HG02943 (cell line): ENCODE measurements around the gene REG4.
"Not testable (repeated sequence)": the region's sequence is repeated elsewhere in the genome, so short reads cannot be mapped to it uniquely, and the experiment has no call there.

Experiments used
- ATAC-seq: cut with Tn5 transposase; IDR thresholded peaks from one replicate; pipeline ENCODE4 v1.9.1; 2021; ENCODE audit warnings: mild to moderate bottlenecking, low read depth, moderate library complexity; ENCODE audit not compliant: unreplicated experiment

Gene REG4

DNA sequence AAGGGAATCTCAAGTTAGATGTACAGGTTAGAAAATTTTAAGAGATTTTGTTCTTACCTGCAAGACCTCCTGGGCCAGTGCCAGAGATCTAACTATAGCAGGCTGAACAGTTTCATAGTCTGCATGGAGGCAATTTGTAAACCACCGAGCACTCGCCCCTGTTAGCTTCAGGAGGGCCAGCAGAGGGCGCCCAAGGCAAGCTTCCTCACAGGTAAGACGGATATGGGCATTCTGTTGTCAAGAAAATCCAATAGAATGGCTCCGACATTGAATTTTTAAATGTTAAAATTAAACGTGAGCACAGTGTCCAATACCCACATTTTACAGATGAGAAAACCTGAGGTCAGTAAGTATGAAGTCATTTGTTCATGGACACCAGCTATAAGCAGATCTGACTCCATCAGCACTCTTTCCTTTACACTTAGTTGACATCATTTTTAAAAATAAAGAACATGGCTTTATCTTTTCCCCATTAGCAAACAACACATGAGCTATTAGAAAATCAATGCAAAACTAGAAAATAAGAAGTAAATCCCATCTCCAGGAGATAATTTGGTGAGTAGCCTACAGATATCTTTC, 2.2 kb downstream of the REG4 start:
- ATAC-seq: no peak

DNA sequence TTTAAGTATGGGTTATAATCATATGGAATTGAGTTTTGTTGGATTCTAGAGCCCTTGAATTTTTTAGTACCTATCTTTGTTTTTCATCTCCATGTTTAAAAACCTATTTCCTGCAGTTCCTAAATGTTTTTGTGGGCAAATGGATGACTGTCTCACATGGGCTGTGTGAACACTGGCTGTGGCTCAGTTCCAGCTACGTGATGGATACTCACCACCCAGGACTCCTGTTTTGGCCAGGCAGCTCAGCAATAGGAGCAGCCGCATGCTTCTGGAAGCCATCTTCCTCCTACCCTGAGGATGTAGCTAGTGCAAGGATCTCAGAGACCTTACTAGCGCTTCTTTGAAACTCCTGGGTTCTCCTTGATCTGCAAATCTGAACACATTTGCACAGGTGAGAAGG, 2.8 kb downstream of the REG4 start:
- ATAC-seq: no peak

- no peak for ATAC-seq
Measured at GRCh38 chr1:119806489-119806888, 4.8 kb downstream of the REG4 start.

GRCh38 chr1:119805746-119806145, 5.5 kb downstream of the REG4 start:
- no peak for ATAC-seq

DNA sequence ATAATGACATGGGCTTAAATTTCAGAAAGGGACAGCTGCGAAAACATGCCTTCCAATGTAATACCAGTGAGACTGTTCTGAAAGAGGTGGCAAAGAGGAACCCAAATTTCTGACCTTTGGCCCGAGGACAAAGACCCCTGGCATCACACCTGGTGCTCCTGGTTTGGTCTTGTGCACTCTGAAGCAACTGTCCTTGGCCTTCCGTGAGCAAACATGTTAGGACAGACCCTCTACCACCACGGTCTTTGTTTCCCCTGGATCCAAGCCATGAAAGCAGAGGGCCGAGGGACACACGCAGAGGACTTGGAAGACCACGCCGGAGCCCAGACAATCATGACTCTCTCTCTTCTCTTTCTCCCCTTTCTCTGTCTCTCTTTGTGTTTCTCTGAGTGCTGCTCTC, 6.0 kb downstream of the REG4 start:
- ATAC-seq: no peak

DNA sequence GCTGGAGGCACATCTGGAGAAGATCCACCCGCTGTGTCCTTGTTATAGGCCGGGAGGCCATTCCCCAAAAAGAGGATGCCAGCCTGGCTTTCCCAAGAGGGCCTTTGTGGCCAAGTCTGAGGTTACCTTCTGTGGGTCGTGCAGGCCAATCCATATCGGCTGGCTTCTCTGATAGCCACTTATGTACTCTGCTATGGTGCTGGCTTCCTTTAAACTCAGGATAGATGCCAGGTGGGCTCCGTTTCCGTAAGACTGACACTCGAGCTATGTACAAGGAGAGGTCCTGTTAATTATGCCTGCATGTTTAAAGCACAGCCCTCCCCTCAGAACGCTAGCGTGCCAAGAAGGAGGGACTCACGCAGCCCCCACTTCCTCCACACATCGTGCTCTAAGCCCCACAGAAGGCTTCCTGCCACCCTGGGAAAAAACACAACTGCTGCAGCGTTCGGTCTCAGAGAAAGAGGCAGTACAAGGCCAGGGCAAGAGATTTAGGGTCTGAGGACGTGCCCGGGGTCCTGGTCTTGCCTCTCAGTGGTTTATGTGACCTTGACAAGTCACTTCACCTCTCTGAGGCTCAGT, 11.6 kb downstream of the REG4 start:
- ATAC-seq: no peak

DNA sequence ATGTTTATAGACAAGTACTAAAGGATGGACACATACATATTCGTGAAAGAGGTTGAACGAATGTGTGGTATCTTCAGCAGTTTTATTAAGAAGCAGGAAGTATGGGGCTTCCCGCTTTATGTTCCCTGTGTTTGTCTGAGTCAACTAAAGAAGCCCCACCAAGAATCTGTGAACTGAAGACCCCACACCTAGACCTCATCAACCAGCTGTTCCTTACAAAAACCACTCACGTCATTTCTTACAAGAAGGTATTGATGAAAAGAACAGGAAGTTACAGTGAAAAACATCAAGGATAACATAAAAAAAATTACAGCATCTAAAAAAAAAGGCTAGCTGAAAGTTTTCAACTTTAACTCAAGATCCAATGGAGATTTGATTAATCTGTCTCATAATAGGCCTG, 12.3 kb downstream of the REG4 start:
- ATAC-seq: no peak

DNA sequence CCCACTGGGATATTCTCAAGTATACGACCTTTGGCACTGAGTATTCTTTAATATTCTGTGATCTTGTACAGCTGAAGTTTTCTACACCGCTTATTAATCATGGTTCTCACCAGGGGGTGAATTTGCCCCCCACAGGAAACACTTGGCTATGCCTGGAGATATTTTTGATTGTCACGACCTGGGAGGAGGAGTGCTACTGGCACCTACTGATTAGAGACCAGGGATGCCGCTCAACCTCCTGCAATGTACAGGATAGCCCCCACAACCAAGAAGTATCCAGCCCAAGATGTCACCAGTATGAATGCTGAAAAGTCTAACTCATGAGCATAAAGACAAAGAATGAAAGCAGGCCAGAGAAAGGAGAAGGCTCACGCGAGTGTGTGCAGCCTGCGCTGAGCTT, 13.7 kb downstream of the REG4 start:
- no peak for ATAC-seq

DNA sequence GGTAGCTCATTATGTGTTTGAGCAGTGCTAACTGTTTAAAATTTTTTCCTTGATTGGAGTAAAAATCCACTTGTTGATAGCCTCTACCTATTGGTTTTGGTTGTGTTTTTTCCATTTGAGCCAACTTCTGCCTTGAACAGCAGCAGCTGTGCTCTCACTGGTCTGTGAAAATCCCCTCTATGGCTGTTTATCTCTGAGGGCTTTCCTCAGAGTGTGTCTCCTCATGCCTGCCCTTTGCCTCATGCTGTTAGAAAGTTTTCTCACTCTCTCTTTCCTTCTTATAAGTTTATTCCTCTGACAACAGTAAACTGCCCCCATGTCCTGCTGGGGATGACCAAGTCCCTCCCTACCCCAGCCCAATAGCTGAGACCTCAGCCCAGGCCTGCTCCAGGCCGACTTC, 14.1 kb downstream of the REG4 start:
- ATAC-seq: no peak

DNA sequence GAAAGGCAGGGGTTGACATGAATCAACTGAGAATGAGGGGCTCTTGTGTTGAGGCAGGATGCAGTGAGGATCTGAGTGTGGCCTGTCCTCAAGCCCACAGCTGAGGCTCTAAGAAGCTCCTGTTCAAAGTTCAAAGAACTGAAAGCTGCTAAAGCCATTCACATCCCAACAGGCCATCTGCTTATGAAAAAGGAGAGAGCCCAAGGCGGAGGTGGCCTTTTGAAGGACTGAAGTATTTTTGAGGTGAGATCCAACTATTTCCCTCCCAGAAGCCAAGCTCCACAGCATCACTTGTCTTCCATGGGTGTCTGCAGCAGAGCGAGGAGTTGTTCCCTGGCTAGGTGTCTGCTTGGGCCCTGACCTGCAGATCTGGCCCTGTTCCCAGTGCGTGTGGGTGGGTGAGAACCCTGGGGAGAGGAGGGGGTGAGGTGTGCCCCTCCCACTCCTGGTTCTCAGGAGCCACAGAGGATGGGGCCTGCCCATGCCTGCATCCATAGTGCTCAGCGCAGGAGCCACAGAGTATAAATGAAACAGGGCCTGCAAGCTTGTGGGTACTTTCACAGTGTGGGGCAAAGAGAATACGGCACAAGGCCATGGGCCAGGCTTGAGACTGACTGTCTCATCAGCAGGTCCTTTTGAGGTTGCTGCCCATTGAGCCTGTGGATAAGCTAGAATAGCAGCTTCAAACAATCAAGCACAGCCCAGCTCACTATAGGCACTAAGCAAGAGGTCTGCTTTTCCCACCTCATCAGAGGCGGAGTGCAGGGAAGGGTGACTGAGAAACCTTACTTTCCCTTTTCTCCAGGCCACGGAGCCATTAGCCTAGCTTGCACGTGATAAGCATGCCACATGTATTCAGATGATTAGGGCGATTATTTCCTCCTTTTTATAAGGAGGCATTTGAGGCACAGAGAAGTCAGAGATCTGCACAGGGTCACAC, 15.7 kb downstream of the REG4 start:
- no peak for ATAC-seq

DNA sequence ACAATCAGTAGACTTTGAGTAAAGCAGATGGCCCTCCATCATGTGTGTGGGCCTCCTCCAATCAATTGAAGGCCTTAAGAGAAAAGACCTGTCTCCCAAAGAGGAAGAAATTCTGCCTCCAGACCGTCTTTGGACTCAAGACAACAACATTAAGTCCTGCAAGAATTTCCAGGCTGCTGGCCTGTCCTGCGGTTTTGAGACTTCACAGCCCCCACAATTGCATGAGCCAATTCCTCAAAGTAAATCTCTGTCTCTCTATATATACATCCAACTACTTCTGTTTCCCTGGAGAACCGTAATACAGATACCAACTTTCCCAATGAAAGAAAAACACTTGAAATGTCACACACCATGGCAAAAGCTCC, 16.4 kb downstream of the REG4 start:
- no peak for ATAC-seq

DNA sequence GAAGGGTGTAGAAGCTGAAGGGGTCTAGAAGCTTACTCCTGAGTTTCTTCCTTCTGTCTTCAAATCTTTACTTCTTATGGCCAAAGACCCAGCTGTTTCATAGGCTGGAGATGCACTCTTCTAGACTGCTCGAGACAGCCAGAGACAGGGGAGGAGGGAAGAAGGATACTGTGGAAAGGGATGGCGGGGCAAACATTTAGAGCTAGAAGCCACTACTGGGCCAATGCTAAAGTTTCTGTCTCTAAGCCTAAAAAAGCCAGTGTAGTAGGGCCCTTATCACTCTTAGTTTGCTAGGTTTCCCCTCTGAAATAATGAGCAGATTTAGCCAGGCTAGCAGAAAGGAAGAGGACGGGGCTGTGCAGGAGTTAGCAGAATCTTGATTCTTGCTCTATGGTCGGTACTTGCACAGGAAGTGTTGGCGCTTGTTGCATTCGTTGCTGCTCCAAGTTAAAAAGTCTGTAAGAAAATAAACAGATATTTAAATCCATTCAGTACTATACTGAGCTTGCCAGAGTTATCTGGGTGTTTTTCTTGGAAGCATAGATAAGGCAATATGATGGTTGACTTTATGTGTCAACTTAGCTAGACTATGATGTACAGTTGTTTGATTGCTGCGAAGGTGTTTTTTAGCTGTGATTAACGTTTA, 16.9 kb downstream of the REG4 start:
- ATAC-seq: no peak

DNA sequence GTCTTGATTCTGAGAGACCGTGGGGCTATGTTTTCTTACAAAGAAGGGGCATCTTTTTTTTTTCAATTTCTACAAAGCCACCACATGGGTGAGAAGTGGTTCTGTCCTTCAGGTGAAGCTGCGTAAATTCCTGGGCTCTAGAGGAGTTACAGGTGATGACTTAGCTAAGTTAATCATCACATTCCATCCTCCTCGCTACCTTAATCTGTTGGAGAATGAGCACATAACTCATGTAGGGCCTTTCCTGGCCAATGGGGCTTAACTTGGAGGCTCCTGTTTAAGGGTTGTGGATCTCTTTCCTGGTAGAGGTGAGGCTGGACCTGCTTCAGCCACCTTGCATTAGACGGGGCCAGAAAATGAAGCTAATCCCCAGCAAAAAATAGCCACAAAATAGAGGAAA, 19.9 kb downstream of the REG4 start:
- ATAC-seq: no peak

- no peak for ATAC-seq
Measured at GRCh38 chr1:119790451-119791198, 20.6 kb downstream of the REG4 start.

DNA sequence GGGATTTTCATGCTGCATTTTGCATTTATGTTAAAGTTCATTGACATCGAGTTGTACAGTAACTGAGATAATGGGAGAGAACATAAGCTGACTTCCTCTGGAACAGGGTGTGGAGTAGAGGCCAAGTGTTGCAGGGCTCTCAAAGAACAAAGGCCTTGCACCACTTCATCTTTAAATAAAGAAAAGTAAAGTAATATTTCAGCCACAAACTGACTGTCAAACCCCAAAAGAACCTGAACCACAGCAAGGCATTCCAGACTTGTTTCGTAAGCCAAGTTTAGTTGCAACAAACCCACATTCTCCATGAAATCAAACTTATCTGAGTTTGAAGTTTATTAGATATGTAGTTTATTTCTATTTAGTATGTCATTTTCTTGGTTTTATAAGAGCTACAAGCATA, 23.5 kb downstream of the REG4 start:
- no peak for ATAC-seq

- ATAC-seq: not testable (repeated sequence)
Measured at GRCh38 chr1:119786473-119787050, 24.7 kb downstream of the REG4 start.

DNA sequence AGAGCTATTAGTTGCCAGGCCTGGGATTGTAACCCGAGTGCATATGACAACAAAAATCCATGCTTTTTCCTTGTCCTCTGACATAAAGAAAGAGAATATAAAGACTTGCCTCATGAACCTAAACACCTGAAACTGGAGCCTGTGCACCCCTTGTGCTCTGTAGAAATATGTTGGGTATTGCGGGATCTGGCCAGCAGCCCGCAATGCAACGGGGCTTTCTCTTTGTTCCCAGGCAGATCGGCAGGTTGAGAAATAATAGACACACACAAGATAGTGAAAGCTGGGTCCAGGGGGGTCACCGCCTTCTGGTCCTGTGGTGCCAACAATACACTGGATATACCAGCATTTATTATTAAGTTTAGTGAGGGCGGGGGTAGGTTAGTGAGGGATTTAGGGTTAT, 25.2 kb downstream of the REG4 start:
- not testable (repeated sequence) for ATAC-seq

DNA sequence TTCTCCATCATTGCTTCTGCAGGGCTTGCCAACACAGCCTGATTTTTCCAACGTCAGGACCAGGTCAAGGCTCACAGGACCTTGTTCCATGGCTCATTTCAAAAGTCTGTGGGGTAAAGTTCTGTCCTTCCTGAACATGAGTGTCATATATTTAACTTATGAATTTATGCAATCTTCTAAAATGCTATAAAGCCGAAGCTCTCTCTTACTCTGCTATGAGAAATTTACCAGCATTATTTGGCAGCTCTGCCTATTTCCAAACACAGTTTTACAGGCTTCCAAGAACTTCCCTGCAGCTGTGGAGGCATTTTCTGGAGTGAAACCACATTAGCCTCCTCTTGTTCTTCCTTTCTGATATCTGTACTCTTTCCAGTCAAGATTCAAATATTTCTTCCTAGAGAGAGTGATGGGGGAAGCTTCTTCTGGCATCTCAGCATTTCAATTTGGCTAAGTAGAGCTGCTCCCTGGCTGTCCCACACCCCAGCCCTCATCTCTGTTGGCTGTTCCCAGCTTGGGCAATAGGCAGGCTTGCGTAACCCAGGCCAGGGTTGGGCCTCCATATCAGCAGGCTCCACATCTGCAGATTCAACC, 27.0 kb downstream of the REG4 start:
- no peak for ATAC-seq

GRCh38 chr1:119783354-119784185, 27.7 kb downstream of the REG4 start:
- no peak for ATAC-seq
